ENCODE results near the gene RNF213.
"Not testable (repeated sequence)": the region's sequence is repeated elsewhere in the genome, so short reads cannot be mapped to it uniquely, and the experiment has no call there.

Gene RNF213

GRCh38 chr17:80296221-80296620 lies 35.6 kb downstream of the RNF213 start:
- TF ChIP-seq EZH2phosphoT487 (IDR thresholded peaks at IDR 0.05; ENCODE audit: borderline replicate concordance) (no peak), CTCF (conservative IDR thresholded peaks at IDR 0.05; ENCODE audit: low read length) (no peak)
- no peak overlapping the region for H3K4me2 ChIP-seq (ENCODE audit: low read depth, low read length, poor library complexity, severe bottlenecking)
- H3K36me3 ChIP-seq (ENCODE audit: insufficient read depth, low read length) = peaks cover 83% of the 10 kb centered on the region; the same call in 1 of the 2 replicates
- H3F3A ChIP-seq (ENCODE audit: low read depth) = no peaks in the 10 kb centered on the region
- H3K9ac ChIP-seq (ENCODE audit: low read depth, low read length, poor library complexity, severe bottlenecking) = no peak overlapping the region
- H3K4me3 ChIP-seq (ENCODE audit: low read length, poor library complexity, severe bottlenecking) = no peak overlapping the region
- H3K9me3 ChIP-seq (ENCODE audit: insufficient read depth, low read depth, low read length) = no peaks in the 10 kb centered on the region
- no peaks in the 10 kb centered on the region for H3K79me2 ChIP-seq (ENCODE audit: insufficient read depth, low read length)
- H2AFZ ChIP-seq (ENCODE audit: low read length) = no peak overlapping the region
- H3K27me3 ChIP-seq (ENCODE audit: insufficient read depth, low read length, poor library complexity, severe bottlenecking) = no peaks in the 10 kb centered on the region
- no peaks in the 10 kb centered on the region for H4K20me1 ChIP-seq (ENCODE audit: insufficient read depth, low read length, poor library complexity, severe bottlenecking)
- no peaks in the 10 kb centered on the region for H3K4me1 ChIP-seq (ENCODE audit: insufficient read depth, low read length, poor library complexity, severe bottlenecking)
- no peaks in the 10 kb centered on the region for H3K9me2 ChIP-seq (replicated peaks; ENCODE audit: low read depth, low read length)

GRCh38 chr17:80297996-80298560 lies 37.4 kb downstream of the RNF213 start:
- Histone ChIP-seq H3K9me2 (replicated peaks; ENCODE audit: low read depth, low read length) (no peaks in the 10 kb centered on the region), H3K9me3 (ENCODE audit: insufficient read depth, low read depth, low read length) (no peaks in the 10 kb centered on the region), H3K4me2 (ENCODE audit: low read depth, low read length, poor library complexity, severe bottlenecking) (no peak overlapping the region), H3K9ac (ENCODE audit: low read depth, low read length, poor library complexity, severe bottlenecking) (no peak overlapping the region), H2AFZ (ENCODE audit: low read length) (no peak overlapping the region), H3K36me3 (ENCODE audit: insufficient read depth, low read length) (peaks cover 86% of the 10 kb centered on the region), H3F3A (ENCODE audit: low read depth) (no peaks in the 10 kb centered on the region), H3K27me3 (ENCODE audit: insufficient read depth, low read length, poor library complexity, severe bottlenecking) (no peaks in the 10 kb centered on the region), H4K20me1 (ENCODE audit: insufficient read depth, low read length, poor library complexity, severe bottlenecking) (no peaks in the 10 kb centered on the region), H3K4me3 (ENCODE audit: low read length, poor library complexity, severe bottlenecking) (no peak overlapping the region), H3K79me2 (ENCODE audit: insufficient read depth, low read length) (no peaks in the 10 kb centered on the region), H3K4me1 (ENCODE audit: insufficient read depth, low read length, poor library complexity, severe bottlenecking) (no peaks in the 10 kb centered on the region)
- no peak for TF ChIP-seq CTCF (conservative IDR thresholded peaks at IDR 0.05; ENCODE audit: low read length)
- no peak for TF ChIP-seq EZH2phosphoT487 (IDR thresholded peaks at IDR 0.05; ENCODE audit: borderline replicate concordance)

GRCh38 chr17:80299350-80300100 lies 38.9 kb downstream of the RNF213 start:
- H3K9ac ChIP-seq (ENCODE audit: low read depth, low read length, poor library complexity, severe bottlenecking); H3K4me1 ChIP-seq (ENCODE audit: insufficient read depth, low read length, poor library complexity, severe bottlenecking): not testable (repeated sequence)
- H3K36me3 ChIP-seq (ENCODE audit: insufficient read depth, low read length) = peaks cover 92% of the 10 kb centered on the region

GRCh38 chr17:80300756-80301155 lies 40.1 kb downstream of the RNF213 start:
- H3K9ac ChIP-seq (ENCODE audit: low read depth, low read length, poor library complexity, severe bottlenecking); H3K79me2 ChIP-seq (ENCODE audit: insufficient read depth, low read length); H3K9me3 ChIP-seq (ENCODE audit: insufficient read depth, low read depth, low read length); H3K4me2 ChIP-seq (ENCODE audit: low read depth, low read length, poor library complexity, severe bottlenecking); H3K4me1 ChIP-seq (ENCODE audit: insufficient read depth, low read length, poor library complexity, severe bottlenecking); H3F3A ChIP-seq (ENCODE audit: low read depth); H3K9me2 ChIP-seq (replicated peaks; ENCODE audit: low read depth, low read length); H4K20me1 ChIP-seq (ENCODE audit: insufficient read depth, low read length, poor library complexity, severe bottlenecking); H3K4me3 ChIP-seq (ENCODE audit: low read length, poor library complexity, severe bottlenecking); H2AFZ ChIP-seq (ENCODE audit: low read length); H3K27me3 ChIP-seq (ENCODE audit: insufficient read depth, low read length, poor library complexity, severe bottlenecking): not testable (repeated sequence)
- H3K36me3 ChIP-seq (ENCODE audit: insufficient read depth, low read length) = peaks cover 88% of the 10 kb centered on the region

More at GRCh38 chr17:80299350-80300100, 38.9 kb downstream of the RNF213 start:
- H3K9me2 ChIP-seq (replicated peaks; ENCODE audit: low read depth, low read length); H3K4me2 ChIP-seq (ENCODE audit: low read depth, low read length, poor library complexity, severe bottlenecking); H4K20me1 ChIP-seq (ENCODE audit: insufficient read depth, low read length, poor library complexity, severe bottlenecking); H3K4me3 ChIP-seq (ENCODE audit: low read length, poor library complexity, severe bottlenecking); H3K79me2 ChIP-seq (ENCODE audit: insufficient read depth, low read length); H3K9me3 ChIP-seq (ENCODE audit: insufficient read depth, low read depth, low read length); H3K27me3 ChIP-seq (ENCODE audit: insufficient read depth, low read length, poor library complexity, severe bottlenecking); H2AFZ ChIP-seq (ENCODE audit: low read length); H3F3A ChIP-seq (ENCODE audit: low read depth): not testable (repeated sequence)
